GM12873 (cell line): ENCODE data around the gene LY6G5B.

ENCODE experiments used
- CTCF ChIP-seq: IDR thresholded peaks from 2 replicates; pipeline ENCODE4 v1.5.1; 2012; ENCODE audit warnings: low read depth, mild to moderate bottlenecking, moderate library complexity, low read length, control low read depth; ENCODE audit not compliant: insufficient read depth; ENCODE audit errors: missing control alignments

LY6G5B gene

GRCh38 chr6:31719001-31719400 is 49.2 kb downstream of the LY6G5B start:
- no peak for TF ChIP-seq CTCF

GRCh38 chr6:31720196-31720770 is 50.5 kb downstream of the LY6G5B start:
- no peak for TF ChIP-seq CTCF

DNA sequence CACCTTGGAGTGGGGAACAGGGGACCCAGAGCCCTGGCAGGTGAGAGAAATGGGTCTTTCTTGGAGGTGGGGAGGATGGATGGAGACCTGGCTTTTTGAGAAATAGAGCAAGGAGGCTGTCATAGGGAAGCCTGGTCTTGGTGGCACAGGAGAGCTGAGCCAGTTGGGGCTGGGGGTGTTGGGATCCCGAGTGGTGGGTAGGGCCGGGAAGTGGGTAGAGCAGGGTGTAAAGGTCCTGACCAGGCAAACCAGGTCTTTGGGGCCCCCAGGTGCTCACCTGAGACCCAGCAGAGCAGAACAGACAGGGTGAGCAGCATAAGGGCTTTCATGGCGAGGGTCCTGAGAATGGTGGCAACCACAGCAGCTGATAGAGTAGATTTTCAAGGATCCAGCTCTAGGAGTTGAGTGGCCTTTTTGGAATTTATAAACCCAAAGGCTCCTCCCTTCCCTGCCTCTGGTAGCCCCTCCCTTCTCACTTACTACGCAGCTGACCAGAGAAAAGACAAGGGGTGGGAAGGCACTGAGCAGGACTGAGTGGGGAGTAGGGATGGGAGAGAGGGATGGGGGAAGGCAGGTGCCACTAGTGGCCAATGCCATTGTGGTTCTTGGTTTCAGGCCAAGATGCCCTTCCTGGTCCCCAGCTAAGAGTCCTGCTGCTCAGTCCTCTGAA is 51.7 kb downstream of the LY6G5B start, which contains the start of gene LY6G6C:
LY6G6C (minus strand) TSS at position 396 of the 670 bp plus-strand sequence; CDS start at position 329, 67 bp downstream.
- no peak for TF ChIP-seq CTCF

GRCh38 chr6:31722173-31722572 is 52.4 kb downstream of the LY6G5B start:
- no peak for TF ChIP-seq CTCF
